Panc1 (cell line): ENCODE results near the gene ANKRD7.

Experiments
- POLR2AphosphoS5 ChIP-seq: IDR thresholded peaks from 2 replicates; pipeline ENCODE4 v1.6.1; 2012; ENCODE audit warnings: mild to moderate bottlenecking, low read depth, low read length, moderate library complexity
- TCF7L2 ChIP-seq: IDR thresholded peaks from 2 replicates; pipeline ENCODE4 v1.6.1; 2011; ENCODE audit warnings: mild to moderate bottlenecking, low read depth, low read length, inconsistent platforms
- TF ChIP-seq, protein P1 (sequence below): fragments of 450-650 bp; IDR thresholded peaks from 2 replicates; pipeline ENCODE4 v1.5.1; 2017; ENCODE audit warnings: mild to moderate bottlenecking
- TF ChIP-seq, protein P2 (sequence below), 2 experiments: IDR thresholded peaks; 2 replicates each; pipeline ENCODE4 v1.6.1; 2011 to 2012; ENCODE audit warnings: low read depth in 2 of 2, control low read depth in 1 of 2, low read length in 1 of 2, mild to moderate bottlenecking in 1 of 2, moderate library complexity in 1 of 2; ENCODE audit not compliant: insufficient read depth in 1 of 2

DNA sequence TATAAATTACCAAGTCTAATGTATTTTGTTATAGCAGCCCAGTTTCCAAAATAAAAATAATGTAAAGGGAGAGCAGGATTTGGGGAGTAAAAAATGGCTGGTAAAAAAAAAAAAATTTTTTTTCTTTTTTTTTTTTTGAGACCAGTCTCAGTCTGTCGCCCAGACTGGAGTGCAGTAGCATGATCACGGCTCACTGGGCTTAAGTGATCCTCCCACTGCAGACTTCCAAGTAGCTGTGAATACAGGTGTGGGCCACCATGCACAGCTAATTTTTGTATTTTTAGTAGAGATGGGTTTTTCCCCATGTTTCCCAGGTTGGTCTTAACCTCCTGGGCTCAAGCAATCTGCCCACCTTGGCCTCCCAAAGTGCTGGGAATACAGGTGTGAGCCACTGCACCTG, 45.3 kb upstream of the ANKRD7 start:
- TF ChIP-seq, protein P1, sequence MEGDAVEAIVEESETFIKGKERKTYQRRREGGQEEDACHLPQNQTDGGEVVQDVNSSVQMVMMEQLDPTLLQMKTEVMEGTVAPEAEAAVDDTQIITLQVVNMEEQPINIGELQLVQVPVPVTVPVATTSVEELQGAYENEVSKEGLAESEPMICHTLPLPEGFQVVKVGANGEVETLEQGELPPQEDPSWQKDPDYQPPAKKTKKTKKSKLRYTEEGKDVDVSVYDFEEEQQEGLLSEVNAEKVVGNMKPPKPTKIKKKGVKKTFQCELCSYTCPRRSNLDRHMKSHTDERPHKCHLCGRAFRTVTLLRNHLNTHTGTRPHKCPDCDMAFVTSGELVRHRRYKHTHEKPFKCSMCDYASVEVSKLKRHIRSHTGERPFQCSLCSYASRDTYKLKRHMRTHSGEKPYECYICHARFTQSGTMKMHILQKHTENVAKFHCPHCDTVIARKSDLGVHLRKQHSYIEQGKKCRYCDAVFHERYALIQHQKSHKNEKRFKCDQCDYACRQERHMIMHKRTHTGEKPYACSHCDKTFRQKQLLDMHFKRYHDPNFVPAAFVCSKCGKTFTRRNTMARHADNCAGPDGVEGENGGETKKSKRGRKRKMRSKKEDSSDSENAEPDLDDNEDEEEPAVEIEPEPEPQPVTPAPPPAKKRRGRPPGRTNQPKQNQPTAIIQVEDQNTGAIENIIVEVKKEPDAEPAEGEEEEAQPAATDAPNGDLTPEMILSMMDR, result no peak
- TF ChIP-seq, protein P2, sequence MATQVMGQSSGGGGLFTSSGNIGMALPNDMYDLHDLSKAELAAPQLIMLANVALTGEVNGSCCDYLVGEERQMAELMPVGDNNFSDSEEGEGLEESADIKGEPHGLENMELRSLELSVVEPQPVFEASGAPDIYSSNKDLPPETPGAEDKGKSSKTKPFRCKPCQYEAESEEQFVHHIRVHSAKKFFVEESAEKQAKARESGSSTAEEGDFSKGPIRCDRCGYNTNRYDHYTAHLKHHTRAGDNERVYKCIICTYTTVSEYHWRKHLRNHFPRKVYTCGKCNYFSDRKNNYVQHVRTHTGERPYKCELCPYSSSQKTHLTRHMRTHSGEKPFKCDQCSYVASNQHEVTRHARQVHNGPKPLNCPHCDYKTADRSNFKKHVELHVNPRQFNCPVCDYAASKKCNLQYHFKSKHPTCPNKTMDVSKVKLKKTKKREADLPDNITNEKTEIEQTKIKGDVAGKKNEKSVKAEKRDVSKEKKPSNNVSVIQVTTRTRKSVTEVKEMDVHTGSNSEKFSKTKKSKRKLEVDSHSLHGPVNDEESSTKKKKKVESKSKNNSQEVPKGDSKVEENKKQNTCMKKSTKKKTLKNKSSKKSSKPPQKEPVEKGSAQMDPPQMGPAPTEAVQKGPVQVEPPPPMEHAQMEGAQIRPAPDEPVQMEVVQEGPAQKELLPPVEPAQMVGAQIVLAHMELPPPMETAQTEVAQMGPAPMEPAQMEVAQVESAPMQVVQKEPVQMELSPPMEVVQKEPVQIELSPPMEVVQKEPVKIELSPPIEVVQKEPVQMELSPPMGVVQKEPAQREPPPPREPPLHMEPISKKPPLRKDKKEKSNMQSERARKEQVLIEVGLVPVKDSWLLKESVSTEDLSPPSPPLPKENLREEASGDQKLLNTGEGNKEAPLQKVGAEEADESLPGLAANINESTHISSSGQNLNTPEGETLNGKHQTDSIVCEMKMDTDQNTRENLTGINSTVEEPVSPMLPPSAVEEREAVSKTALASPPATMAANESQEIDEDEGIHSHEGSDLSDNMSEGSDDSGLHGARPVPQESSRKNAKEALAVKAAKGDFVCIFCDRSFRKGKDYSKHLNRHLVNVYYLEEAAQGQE (IDR thresholded peaks at IDR 0.05; ENCODE audit: insufficient read depth in 1 of 2, low read depth in 2 of 2, low read length in 1 of 2), result no peak
- TF ChIP-seq POLR2AphosphoS5 (no peak), TCF7L2 (no peak)
